ENCODE measurements around the gene CCDC6. TPM values are rescaled to one million over a fixed set of nuclear protein-coding genes. Genes with fewer than 3 reads are reported as not detected.
A peak's percentile ranks its signal among the peaks of the same experiment; 100 is the strongest.

CCDC6 gene
- total and polyA plus RNA-seq, 9 of the 15 experiments (the other 6 are each of a cell fraction or from before 2014, with no cell fraction given) = 10.4 to 41.0 (median 20.9) TPM

DNA sequence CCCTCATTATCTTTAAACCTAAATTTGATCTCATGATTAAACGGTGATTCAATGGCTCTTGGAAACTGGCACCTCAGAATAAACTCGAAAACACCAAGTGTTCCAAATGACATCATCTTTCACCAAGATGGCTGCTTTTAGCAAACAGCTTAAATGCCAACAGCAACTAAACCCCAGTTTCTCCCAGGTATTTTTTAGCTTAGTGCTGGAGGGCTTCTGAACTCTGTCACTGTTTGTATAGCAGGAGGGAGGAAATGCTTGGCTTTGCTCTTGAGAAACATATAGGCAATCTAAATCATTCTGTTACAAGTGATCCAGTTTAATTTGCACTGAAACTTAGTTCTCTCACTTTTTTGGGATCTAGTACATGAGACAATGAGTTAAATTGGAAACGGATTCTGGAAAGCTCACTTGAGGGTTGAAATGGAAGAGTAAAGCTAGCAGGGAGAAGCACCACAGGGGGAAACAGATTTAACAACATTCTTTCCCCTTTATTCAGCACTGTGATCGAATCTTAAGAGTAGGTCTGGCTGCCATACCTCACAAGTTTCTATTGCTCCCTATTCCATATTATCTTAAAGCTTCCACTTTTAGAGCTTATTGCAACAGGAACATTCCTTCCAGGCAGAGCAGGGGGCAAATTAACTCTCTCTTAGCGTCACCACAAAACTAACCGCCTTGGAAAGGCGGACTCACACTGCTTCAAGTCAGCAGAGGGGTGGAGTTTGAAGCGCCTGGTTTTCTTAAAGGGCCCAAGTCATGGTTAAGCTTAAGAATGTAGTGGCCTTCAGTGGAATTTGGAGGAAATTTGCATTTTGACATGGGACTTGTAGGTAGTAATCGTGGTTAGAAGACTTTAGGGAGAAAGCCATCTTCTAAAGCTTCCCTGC, 1.8 kb upstream of the CCDC6 start (continued):
- no peak; a peak in 1 of 4 replicates for TF ChIP-seq MLLT1 (IDR thresholded peaks at IDR 0.05)
- TF ChIP-seq XRCC3 (IDR thresholded peaks at IDR 0.05) = no peak
- no peak for TF ChIP-seq HMG20A (CRISPR knock-in tag; conservative IDR thresholded peaks at IDR 0.05)
- TF ChIP-seq E2F6 (IDR thresholded peaks at IDR 0.05; ENCODE audit: borderline replicate concordance in 1 of 2, extremely low read depth in 1 of 2, insufficient read depth in 1 of 2, insufficient read length in 1 of 2, low read depth in 1 of 2, low read length in 1 of 2, poor library complexity in 1 of 2, severe bottlenecking in 1 of 2) = no peak

DNA sequence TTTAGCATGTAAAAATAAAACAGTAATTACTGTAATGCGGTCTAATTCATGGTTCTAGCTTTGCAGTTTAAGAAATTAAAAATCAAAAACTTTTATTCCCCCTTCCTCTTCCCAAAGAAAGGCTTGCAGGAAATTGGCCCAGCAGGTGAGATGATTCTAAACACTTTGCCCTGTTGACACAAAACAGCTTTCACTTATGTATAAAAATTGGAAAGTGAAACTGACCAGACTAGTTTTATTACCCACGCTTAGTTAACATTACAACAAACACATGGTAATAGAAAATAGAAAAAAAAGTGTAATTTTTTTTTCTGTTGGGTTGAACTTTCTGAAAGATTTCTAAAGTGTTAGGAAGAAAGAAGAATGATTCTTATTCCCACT, 1.2 kb upstream of the CCDC6 start:
- intact Hi-C loops (cut with micrococcal nuclease) = loop anchor here (2.0 to 5.0 kb wide), 3 partner anchors 77 to 281 kb away; no protein-coding TSS in a partner anchor

More for the DNA sequence above, 1.2 kb upstream of the CCDC6 start:
- BruUV-seq (replicated peaks) = no TSS peak
- ATAC-seq (no peak), FAIRE-seq (no peak), DNase-seq (ENCODE audit: extremely low read depth in 1 of 4, low spot score in 3 of 4) (peak in 1 of 4 experiments; percentile 19)
- TF ChIP-seq ZNF175 (CRISPR knock-in tag; IDR thresholded peaks at IDR 0.05; ENCODE audit: low read depth) = no peak
- Histone ChIP-seq H3K79me2 (ENCODE audit: control insufficient read depth, insufficient read depth, low read length) (peaks cover 44% of the 10 kb centered on the region), H3K4me2 (ENCODE audit: insufficient read depth, low read length) (peak overlapping the region; percentile 89), H3K36me3 (ENCODE audit: control insufficient read depth, insufficient read depth, low read length) (peaks cover 17% of the 10 kb centered on the region; the same call in 1 of the 3 replicates), H4K20me1 (replicated peaks; ENCODE audit: control insufficient read depth, insufficient read depth, low read length) (0 out of 2 replicates have a peak, but pooled peaks cover 8% of the 10 kb centered on the region), H3K4me3 (peak overlapping the region; percentile 86; the same call in 1 of the 2 replicates), H3K27ac (ENCODE audit: extremely low read depth, low read depth, low read length) (peak overlapping the region; percentile 80), H3K27me3 (ENCODE audit: control insufficient read depth in 2 of 2, insufficient read depth in 2 of 2, low read length in 2 of 2) (no peaks in the 10 kb centered on the region), H3K9me1 (ENCODE audit: control insufficient read depth, insufficient read depth, low read length) (no peaks in the 10 kb centered on the region), H3K9me3 (replicated peaks; ENCODE audit: control insufficient read depth, insufficient read depth, low read depth, low read length) (no peaks in the 10 kb centered on the region), H3K4me1 (replicated peaks in 1 of 2; ENCODE audit: control insufficient read depth in 2 of 2, insufficient read depth in 2 of 2, low read length in 2 of 2) (peaks cover 19 to 34% of the 10 kb centered on the region in 2 experiments), H2AFZ (ENCODE audit: low read depth, low read length) (peak overlapping the region; percentile 88), H3K9ac (ENCODE audit: insufficient read depth in 1 of 2, low read depth in 2 of 2, low read length in 2 of 2) (peak overlapping the region in 1 of 2 experiments; percentile 79; a peak in 2 of 4 replicates)
- ChIA-PET POLR2A (interaction anchor here (0.5 to 2.9 kb wide), 7 partner anchors 12 to 406 kb away, joined by 3 to 12 read pairs (median 3); no protein-coding TSS in a partner anchor), CTCF (ENCODE audit: low intra/inter-chr PET ratio) (interaction anchor here (0.7 to 2.2 kb wide), 5 partner anchors 43 to 282 kb away, joined by 3 to 8 read pairs (median 5); no protein-coding TSS in a partner anchor)
- WGBS (ENCODE audit: insufficient coverage, low coverage, missing lambda C conversion rate) = 12% methylated on average over 2 of the region's 2 CpGs
- in situ Hi-C loops (cut with MboI) = no loop called here
